DOHH2 (cell line): Measurements from ENCODE around the gene CDKN1B.

ENCODE experiments used
- H3F3A ChIP-seq: fragments of 200-600 bp; sonication (generic), shearing (Covaris generic); 2 replicates; pipeline ENCODE4 v1.6.0; 2016; ENCODE audit warnings: antibody characterized with exemption, mild to moderate bottlenecking; ENCODE audit not compliant: control insufficient read depth, insufficient read depth
- H3K27ac ChIP-seq: fragments of 200-600 bp; sonication (generic); 2 replicates; pipeline ENCODE4 v1.5.1; 2014; ENCODE audit warnings: low read depth, mild to moderate bottlenecking, low read length, moderate library complexity
- H3K27me3 ChIP-seq: fragments of 200-600 bp; sonication (generic); 2 replicates; pipeline ENCODE4 v1.6.1; 2014; ENCODE audit warnings: mild to moderate bottlenecking, low read length, mixed read lengths; ENCODE audit not compliant: control insufficient read depth
- H3K36me3 ChIP-seq: fragments of 200-600 bp; sonication (generic); 2 replicates; pipeline ENCODE4 v1.6.1; 2014; ENCODE audit warnings: mild to moderate bottlenecking, low read length, moderate library complexity, mixed read lengths; ENCODE audit not compliant: control insufficient read depth
- H3K4me1 ChIP-seq: fragments of 200-600 bp; sonication (generic); 2 replicates; pipeline ENCODE4 v1.6.1; 2014; ENCODE audit warnings: mild to moderate bottlenecking, low read length, mixed read lengths; ENCODE audit not compliant: control insufficient read depth
- H3K4me2 ChIP-seq: fragments of 200-600 bp; sonication (generic); 2 replicates; pipeline ENCODE4 v1.6.0; 2014; ENCODE audit warnings: mild to moderate bottlenecking, low read length, moderate library complexity
- H3K4me3 ChIP-seq: fragments of 200-600 bp; sonication (generic); 2 replicates; pipeline ENCODE4 v1.5.1; 2014; ENCODE audit warnings: mild to moderate bottlenecking, low read length, mixed read lengths
- H3K79me2 ChIP-seq: fragments of 200-600 bp; sonication (generic); 2 replicates; pipeline ENCODE4 v1.6.1; 2014; ENCODE audit warnings: mild to moderate bottlenecking, low read length, mixed read lengths; ENCODE audit not compliant: control insufficient read depth
- H3K9me2 ChIP-seq: fragments of 200-600 bp; sonication (generic); replicated peaks from 2 replicates; pipeline ENCODE4 v1.6.1; 2014; ENCODE audit warnings: mild to moderate bottlenecking, low read length, mixed read lengths; ENCODE audit not compliant: control insufficient read depth
- H3K9me3 ChIP-seq: fragments of 200-600 bp; sonication (generic); 2 replicates; pipeline ENCODE4 v1.6.1; 2014; ENCODE audit warnings: antibody characterized with exemption, low read length, mixed read lengths; ENCODE audit not compliant: control insufficient read depth, insufficient read depth
- H4K20me1 ChIP-seq: fragments of 200-600 bp; sonication (generic); 2 replicates; pipeline ENCODE4 v1.6.0; 2014; ENCODE audit warnings: low read depth, mild to moderate bottlenecking, antibody characterized with exemption, low read length, moderate library complexity; ENCODE audit not compliant: control insufficient read depth, insufficient read depth
- CTCF ChIP-seq: fragments of 200-600 bp; sonication (generic); IDR thresholded peaks from one replicate; pipeline ENCODE4 v1.5.1; 2014; ENCODE audit warnings: antibody characterized with exemption, mild to moderate bottlenecking, low read depth, low read length; ENCODE audit not compliant: poor library complexity, severe bottlenecking
- EZH2phosphoT487 ChIP-seq: fragments of 200-600 bp; sonication (generic); IDR thresholded peaks from 2 replicates; pipeline ENCODE4 v1.6.1; 2017; ENCODE audit warnings: borderline replicate concordance, mild to moderate bottlenecking, antibody characterized with exemption, low read length, moderate library complexity, mixed read lengths

Gene CDKN1B

GRCh38 chr12:12749433-12749832 lies 32.3 kb downstream of the CDKN1B start:
- no peaks in the 10 kb centered on the region for H3K9me2 ChIP-seq
- no peak overlapping the region for H3K4me2 ChIP-seq
- no peaks in the 10 kb centered on the region for H3K9me3 ChIP-seq
- H3K4me1 ChIP-seq = no peaks in the 10 kb centered on the region
- H3K27me3 ChIP-seq = no peaks in the 10 kb centered on the region
- H3K4me3 ChIP-seq = no peak overlapping the region
- H4K20me1 ChIP-seq = no peaks in the 10 kb centered on the region
- H3F3A ChIP-seq = no peaks in the 10 kb centered on the region
- TF ChIP-seq CTCF (no peak), EZH2phosphoT487 (no peak)
- H3K79me2 ChIP-seq = peaks cover 6% of the 10 kb centered on the region; the same call in 1 of the 2 replicates
- peaks cover 12% of the 10 kb centered on the region for H3K36me3 ChIP-seq
- H3K27ac ChIP-seq = no peak overlapping the region

DNA sequence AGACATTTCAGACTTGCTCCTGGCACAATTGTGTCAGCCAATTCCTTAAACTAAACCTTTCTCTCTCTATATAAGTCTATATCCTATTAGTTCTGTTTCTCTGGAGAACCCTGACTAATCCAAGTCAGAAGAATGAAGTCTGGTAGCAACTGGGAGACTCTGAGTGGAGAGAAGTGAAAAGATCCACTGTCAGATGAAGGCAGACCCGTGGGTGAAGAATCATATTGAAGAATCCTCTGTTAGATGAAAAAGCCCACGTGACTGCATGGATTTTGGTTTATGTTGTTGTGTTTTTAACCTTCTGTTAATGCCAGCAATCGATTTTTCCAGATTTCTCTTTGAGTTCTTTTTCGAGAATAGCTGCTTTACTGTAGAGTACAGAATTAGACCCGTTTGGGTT lies 38.8 kb downstream of the CDKN1B start:
- TF ChIP-seq CTCF (no peak), EZH2phosphoT487 (no peak)
- Histone ChIP-seq H3K9me2 (no peaks in the 10 kb centered on the region), H4K20me1 (no peaks in the 10 kb centered on the region), H3K27ac (no peak overlapping the region), H3K9me3 (no peaks in the 10 kb centered on the region), H3K4me2 (no peak overlapping the region), H3K27me3 (no peaks in the 10 kb centered on the region), H3K36me3 (peaks cover 5% of the 10 kb centered on the region), H3K79me2 (no peaks in the 10 kb centered on the region), H3F3A (no peaks in the 10 kb centered on the region), H3K4me3 (no peak overlapping the region), H3K4me1 (no peaks in the 10 kb centered on the region)

DNA sequence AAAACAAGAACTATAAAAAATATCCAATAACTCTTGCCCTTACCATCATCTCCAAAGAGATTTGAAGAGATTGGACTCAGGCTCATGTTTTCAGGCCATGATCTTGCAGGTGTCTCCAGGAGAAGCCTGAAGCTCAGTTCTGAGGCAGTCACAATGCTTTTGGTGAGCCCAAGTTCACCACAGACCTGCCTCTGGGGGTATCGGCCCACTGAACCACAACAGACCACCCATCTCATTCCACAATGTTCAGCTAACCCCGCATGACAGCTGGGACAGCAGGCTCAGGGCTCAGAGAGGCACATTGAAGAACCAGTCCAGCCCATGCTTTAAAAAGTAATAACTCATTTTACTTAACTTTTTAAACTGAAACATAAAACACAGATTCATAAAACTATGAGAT lies 40.0 kb downstream of the CDKN1B start:
- no peaks in the 10 kb centered on the region for H3K4me1 ChIP-seq
- H3K36me3 ChIP-seq = no peaks in the 10 kb centered on the region
- H4K20me1 ChIP-seq = no peaks in the 10 kb centered on the region
- no peaks in the 10 kb centered on the region for H3K9me2 ChIP-seq
- H3K4me3 ChIP-seq = no peak overlapping the region
- H3F3A ChIP-seq = no peaks in the 10 kb centered on the region
- no peaks in the 10 kb centered on the region for H3K27me3 ChIP-seq
- H3K79me2 ChIP-seq = no peaks in the 10 kb centered on the region
- H3K27ac ChIP-seq = no peak overlapping the region
- TF ChIP-seq EZH2phosphoT487 (no peak), CTCF (no peak)
- H3K9me3 ChIP-seq = no peaks in the 10 kb centered on the region
- H3K4me2 ChIP-seq = no peak overlapping the region
